NCI-H2196 (cell line): ENCODE measurements around the gene CNGB1.
A peak's percentile ranks its signal among the peaks of the same experiment; 100 is the strongest.
"Not testable (repeated sequence)": the region's sequence is repeated elsewhere in the genome, so short reads cannot be mapped to it uniquely, and the experiment has no call there.

Experiments
- DNase-seq: peaks from one replicate; lab custom pipeline; 2025; ENCODE audit not compliant: unreplicated experiment; lab: John Stamatoyannopoulos, UW

CNGB1 gene

DNA sequence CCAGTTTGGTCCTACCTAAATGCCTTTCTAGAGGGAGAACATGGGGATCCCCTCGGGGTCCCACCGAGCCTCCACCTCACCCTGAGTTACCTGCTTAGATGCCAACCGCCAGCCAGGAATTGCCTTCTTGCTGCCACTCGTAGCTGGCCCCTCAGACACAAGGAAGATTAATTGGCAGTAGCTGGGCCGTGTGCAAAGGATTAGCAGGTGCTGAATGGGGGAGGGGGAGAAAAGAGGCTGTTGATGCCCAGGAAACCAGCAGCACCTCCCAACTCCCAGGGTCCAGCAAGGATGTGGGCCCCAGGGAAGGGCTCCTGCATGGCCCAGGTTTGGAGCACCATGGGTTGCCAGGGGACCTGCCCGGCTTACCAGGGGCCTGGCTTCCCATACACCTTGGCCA is at the start of gene CNGB1:
Gene CNGB1, minus strand, starts transcription at position 159 of the 400 bp plus-strand sequence. CDS start 3,842 bp downstream, outside the sequence.
- peak; percentile 3 for DNase-seq

DNA sequence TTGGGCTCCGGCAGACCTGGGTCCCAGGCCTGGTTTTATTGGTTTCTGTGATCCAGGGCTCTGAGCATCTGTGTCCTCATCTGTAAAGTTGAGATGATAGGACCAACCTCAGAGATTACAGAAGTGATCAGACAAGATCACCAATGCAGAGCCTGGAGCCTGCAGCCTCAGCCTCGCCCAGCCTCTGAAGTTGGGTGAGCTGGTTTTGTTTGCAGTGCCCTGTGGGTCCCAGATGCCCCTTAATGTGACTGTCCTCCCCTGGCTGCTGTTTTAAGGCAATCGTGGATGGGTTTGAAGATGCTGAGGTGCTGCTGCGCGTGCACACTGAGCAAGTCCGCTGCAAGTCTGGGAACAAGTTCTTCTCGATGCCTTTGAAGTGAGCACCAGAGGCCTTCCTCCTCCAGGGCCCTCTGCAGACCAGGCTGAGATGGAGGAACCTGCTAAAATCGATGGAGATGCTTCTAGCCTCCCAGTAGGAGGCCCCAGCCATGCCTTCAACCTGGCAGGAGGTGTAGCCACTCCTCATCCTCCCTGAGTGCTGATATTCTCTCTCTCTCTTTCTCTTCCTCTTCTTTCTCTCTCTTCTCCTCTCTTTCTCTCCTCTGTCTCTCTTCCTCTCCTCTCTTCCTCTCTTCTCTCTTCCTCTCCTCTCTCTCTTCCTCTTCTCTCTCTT is 49.1 kb upstream of the CNGB1 start:
- DNase-seq, result no peak

DNA sequence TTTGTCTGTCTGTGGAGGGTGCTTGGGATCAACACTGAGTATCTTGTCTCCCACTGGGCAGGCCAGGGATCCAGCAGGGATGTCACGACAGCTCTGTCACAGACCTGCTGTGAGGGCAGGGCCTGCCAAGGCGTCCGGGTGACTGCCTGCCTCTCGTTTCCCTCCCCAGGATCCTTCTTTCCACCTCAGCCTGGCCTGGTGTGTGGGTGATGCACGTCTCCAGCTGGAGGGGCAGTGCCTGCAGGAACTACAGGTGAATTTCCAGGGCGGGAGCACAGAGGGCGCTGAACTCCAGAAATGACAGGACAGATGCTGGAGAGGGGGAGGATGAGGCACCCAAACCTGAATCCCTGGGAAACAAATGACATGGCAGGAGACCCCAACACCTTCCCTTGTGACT is 47.9 kb upstream of the CNGB1 start:
- DNase-seq, result no peak

DNA sequence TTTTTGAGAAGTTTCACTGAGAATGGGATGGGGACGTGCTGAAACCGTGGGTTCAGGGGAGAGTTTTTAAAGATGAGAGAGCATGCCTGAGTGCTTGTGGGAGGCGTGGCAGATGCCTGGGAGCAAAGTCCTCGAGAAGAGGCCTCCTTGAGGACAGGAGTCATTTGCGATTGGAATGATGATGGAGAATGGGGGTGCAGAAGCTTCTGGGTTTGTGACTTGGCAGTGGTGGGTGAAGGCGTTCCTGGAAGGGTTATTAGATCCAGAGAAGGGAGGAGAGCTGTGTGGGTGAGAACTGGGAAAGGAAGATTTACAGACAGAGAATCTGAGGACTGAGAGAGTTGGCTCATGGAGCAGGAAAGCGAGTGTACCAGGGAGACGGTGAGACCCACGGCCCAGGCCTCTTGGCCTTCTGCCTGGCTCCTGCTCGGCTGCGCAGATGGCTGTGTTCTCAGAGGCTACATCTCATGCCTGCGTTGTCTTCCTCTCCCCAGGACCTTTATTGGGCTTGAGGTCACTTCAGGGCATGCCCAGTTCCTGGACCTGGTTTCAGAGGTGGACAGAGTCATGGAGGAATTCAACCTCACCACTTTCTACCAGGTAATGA is 46.0 kb upstream of the CNGB1 start:
- no peak for DNase-seq

DNA sequence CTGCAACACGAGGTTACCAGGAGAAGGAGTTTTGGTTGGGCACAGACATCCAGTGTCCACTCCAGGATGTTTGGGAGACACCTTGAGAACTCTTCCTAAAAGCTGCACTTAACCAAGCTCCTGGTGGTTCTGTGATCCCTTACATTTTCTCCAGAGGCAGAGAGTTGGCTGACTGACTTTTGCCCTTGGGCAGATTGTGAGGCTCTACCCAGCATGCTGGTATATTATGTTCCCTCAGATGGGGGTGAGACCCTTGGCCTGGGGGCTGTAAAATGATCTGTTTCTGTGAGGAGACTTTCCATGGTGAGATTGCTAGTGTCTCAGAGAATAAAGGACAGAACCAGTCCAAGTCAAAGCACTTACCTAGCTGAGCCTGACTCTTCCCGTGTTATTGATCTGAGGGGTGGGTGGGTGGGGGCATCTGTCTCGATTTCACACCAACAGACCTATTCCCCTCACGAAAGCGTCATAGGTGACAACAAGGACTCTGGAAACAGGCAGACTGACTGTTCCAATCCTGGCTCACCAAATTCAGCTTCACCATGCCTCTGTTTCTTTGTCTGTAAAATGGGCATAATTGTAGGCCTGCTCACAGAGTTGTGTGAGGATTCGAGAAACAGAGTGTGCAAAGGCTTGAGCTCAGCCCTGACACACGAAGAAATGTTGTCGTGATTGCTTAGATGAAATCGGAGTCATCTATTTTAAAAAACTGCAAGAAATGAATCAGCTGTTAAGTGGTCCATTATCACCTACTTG is 42.5 kb upstream of the CNGB1 start:
- no peak for DNase-seq

DNA sequence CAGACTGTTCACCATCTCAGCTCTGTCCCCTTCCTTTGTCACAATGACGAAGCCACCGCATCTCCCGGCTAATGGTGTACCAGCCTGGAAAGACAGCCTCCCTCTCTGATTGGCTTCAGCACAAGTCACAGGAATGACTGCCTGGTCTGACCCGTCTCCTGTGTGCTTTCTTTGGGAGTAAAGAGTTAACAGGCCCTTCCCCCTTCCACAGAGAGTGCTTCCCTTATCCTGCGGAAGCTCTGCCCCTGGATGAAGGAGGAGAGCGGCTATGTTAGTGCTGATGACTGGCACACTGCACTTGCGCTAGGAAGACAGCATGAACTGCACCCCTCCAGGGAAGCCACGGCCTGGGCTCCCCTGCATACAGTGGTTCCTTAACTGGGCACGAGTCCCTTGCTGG is 41.6 kb upstream of the CNGB1 start:
- no peak for DNase-seq

DNA sequence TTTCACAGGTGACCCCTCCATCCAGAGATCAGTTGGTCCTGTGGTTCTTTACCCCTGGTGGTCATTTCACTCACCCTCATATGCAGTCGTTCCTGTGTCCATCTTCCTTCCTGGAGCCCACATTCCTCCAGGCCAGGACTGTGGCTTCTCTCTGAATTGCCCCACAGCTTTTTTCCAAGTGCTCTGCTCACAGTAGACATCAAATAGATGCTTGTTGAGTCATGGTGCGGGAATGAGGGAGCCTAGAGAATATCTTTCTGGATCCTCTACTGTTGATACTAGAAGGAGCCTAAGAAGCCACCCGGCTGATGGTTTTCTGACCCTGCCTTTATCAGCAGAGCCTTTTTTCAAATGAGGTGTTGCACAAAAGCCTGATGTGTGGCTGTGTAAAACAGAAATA is 40.7 kb upstream of the CNGB1 start:
- DNase-seq, result no peak

DNA sequence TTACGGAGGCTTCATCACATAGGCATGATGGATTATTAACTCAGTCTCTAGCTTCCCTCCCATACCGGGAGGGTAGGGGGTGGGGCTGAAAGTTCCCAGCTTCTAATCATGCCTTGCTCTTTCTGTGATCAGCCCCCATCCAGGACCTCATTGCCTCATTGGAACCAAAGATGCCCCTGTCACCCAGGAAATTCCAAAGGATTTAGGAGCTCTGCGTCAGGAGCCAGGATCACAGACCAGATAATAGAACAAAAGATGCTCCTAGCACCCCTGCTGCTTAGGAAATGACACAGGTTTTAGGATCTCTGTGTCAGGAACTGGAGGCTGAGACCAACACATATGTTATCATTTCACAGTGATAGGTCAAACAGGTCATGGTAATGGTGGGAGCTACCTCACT is 40.0 kb upstream of the CNGB1 start:
- no peak for DNase-seq

DNA sequence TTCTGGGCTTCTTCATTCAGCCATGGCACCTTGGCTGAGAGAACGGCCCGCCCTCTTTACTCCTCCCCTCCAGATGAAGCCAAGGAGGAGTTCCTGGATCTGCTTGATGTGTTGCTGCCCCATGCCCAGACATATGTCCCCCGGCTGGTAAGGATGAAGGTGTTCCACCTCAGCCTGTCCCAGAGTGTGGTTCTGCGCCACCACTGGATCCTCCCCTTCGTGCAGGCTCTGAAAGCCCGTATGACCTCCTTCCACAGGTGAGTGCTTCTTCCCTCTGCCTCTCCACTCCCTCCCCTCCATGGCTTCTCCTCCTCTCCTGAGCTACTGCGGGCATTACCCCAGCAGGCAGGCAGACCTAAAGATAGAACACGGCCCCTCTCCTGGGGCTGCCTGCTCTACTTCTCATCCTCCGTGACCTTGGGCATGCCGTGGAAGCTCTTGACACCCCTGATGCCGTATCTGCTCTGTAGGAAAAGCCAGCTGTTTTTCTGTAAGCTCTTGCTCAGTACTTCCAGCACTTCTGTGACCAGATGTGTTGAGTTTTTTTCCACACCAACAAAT is 39.0 kb upstream of the CNGB1 start:
- DNase-seq, result no peak

DNA sequence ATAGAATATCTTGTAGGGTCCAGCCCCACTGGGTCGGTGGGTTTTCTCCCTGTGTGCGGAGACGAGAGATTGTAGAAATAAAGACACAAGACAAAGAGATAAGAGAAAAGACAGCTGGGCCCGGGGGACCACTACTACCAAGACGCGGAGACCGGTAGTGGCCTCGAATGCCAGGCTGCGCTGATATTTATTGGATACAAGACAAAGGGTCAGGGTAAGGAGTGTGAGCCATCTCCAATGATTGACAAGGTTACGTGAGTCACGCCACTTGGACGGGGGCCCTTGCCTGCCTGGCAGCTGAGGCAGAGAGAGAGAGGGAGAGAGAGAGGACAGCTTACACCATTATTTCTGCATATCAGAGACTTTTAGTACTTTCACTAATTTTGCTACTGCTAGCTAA is 33.8 kb upstream of the CNGB1 start:
- DNase-seq, result not testable (repeated sequence)

DNA sequence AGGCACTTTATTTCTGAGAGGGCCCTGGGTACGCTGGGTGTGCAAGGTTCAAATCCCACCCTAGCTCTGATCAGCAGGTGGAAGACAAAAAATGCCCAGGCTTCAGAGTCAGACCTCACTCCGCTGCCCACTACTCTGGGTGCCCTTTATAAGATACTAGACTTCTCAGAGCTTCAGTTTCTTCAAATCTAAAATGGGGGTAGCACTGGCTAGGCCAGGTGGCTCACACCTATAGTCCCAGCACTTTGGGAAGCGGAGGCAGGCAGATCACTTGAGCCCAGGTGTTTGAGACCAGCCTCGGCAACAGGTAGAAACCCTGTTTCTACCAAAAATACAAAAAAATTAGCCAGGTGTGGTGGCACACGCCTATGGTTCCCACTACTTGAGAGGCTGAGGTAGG is 32.0 kb upstream of the CNGB1 start:
- DNase-seq, result no peak

DNA sequence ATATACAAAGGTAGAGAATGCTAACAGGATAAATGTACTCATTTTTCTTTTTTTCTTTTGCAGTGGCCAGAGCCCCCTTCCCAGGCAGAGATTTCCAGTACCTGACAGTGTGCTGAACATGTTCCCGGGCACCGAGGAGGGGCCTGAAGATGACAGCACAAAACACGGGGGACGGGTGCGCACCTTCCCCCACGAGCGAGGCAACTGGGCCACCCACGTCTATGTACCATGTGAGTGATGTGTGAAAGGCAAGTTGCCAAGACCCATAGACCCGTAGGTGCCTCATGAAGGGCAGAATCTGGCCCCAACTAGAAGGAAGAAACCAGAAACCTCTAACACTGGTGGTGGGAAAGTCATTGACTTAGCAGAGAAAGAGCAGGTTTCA is 31.5 kb upstream of the CNGB1 start:
- DNase-seq, result no peak

DNA sequence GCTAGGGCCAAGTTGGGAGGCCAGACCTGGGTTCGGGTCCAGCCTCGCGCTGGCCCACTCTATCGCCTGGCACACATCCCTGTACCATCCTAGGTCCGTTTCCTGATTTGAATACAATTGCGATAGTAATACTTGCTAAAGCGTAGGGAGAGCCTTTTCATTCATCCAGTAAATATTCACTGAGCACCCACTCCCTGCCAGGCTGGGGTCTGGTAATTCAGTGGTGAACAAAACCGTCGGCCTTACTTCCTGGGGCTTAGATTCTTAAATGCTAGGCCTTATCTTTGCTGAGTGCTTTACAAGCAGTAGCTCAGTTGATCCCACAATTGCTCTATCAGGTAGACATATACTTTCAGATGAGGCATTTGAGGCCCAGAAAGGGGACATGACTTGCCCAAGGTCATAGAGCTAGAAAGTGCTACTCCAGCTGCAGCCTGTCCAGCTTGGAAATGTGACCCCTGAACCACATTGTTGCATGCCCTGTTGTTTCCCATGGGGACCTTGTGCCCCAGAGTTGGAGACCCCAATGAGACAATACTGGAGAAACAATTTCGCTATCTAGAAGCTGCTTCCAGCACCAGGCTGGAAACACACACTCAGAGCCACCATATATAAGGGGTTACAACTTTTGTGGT is 31.0 kb upstream of the CNGB1 start:
- DNase-seq, result no peak

DNA sequence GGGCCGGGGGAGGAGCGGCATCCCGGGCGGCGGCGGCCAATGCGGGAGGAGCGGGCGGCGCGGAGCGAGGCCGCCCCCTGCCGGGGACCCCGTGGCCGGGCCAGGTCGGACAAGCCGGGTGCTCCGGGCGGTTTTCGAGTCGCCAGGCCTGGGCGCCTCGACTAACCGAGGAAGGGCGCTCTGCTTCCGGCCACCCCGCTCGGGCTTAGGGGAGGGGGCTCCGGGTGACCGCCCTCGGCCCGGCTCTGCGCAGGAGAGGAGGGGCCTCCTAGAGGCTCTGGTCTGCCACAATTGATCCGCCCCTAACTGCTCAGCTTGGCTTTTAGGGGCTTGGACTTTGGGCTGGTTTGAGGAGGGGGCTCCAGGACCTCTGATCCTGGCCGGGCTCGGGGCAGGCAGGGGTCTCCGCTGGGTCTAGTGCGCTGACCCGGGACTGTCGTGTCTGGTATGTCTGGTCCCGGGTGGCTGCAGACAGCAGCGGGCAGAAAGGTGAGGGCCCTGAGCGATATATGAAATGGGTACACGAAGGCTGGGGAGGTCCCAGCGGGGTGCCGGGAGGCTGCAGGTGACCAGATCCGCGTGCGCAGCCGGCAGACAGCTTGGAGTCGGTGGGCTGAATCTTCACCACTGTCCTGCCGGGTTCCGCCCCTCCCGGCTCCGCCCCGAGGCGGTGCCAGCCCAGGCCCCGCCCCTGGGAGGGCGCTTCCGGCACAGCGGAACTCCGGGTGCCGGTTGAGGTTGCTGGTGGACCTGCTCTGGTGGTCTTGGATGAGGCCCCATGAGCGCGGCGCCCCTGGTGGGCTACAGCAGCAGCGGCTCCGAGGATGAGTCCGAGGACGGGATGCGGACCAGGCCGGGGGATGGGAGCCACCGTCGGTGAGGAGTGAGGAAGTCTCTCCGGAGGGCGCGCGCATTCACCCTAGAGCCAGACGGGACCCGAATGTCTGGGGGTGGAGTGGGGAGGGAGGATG is 30.1 kb upstream of the CNGB1 start, which contains the start of gene USB1:
Gene USB1, plus strand, starts transcription at position 702 of the 971 bp plus-strand sequence. Its CDS starts 77 bp downstream, at position 779.
- DNase-seq, result peak; percentile 64

DNA sequence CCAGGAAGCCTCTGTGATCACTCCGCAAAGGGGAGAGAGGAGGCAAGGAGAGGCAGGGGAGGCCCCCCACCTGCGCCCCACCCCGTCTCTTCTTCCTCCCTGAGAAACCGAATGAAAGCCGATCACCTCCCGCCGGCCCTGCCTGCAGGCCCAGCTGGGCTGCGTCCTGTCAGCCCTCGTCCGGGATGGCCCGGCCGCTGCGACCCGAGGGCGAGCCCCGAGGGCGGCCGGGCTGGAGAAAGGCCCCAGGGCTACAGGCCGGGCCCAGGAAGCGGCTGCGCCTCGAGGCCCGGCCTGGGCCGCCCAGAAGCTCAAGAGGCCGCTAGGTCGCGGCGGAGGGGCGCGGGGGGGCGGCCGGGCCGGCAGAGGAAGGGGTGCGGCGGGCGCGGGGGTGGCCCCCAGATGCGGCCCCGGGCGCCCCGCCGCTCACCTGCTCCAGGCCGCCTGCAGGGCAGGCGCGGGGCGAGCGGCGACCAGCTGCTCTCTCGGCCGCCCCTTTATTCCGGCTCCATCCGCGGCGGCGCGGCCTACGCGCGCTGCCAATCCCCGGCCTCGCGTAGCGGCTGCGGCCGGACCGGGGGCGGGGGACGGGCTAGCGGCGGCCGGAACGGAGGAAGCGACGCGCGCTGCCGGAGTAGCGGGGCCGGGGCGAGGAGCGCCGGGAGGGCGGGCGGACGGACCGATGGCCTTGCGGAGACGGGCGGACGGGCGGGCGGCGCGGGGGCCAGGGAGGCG is 29.2 kb upstream of the CNGB1 start, which contains the start of gene ZNF319:
Gene ZNF319, minus strand, starts transcription at position 702 of the 735 bp plus-strand sequence. CDS start 2,407 bp downstream, outside the sequence.
- DNase-seq, result no peak

DNA sequence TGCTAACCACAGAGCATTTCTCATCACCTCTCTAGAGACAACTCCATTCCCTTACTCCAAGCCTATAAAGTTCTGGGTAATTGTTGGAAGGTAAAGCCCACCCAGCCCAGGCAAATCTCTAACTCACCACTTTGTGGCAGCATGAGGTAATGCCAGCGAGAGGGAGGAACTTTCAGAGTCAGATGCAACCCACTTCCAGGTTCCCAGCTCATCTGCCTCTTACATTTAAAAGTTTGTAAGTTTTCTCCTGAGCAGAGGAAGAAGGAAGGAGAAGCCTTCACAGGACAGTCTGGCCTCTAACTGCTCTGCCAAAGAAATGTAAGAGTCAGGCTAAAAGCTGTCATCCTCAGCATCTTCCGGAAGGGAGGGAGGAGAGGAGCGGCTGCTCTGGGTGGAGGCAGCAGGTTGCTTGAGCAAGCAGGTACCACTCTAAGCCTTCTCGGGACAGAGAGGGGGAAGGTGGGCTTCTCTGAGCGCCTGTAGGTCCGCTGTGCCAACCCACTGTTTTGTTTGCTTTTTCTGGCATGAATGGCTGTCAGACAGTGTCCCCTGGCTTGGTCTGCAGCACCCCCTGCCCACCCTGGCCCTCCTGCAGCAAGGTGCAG is 28.5 kb upstream of the CNGB1 start:
- DNase-seq, result no peak

DNA sequence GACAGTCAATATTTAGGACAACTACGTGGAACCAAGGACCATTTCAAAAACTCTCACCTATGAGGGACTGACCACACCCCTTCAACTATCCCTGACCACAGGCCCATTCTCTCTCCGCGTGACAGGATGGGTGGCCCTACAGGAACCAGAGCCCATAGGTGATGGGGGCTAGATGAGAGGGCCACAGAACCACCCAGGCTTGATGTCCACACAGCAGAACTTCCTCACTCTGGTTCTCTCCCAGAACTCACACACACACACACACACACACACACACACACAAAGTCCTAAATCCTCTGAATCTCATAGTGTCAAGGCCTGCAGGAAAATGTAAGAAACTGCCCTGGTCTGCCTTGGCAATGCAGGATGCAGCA is 28.1 kb upstream of the CNGB1 start:
- DNase-seq, result no peak

DNA sequence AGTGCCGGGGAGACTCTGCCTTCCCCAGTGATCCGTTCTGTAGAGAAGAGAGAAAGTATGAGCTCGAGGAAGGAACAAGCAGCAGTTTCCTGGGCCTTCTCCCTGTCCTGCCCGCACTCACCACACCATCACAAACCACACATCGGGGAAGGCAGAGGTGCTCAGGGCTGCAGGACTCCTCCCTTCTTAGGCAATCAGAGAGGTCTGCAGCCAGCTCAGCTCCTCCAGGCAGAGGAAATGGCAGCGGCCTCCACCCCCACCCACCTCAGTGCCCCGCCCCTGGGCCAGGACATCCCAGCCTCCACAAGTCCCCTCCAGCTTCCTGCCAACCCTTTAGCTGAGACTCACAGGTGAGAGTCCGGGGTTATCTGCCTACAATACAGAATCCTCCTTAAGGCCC is 27.6 kb upstream of the CNGB1 start:
- DNase-seq, result no peak
